Neural cell (in vitro differentiated cells): ENCODE measurements around the gene RASSF8. TPM values are rescaled to one million over a fixed set of nuclear protein-coding genes. Genes with fewer than 3 reads are reported as not detected.

Experiments
- H2AFZ ChIP-seq: fragments of 200-600, 300-800 bp; sonication (generic), shearing (Covaris generic); 2 replicates; pipeline ENCODE4 v1.6.0; 2014; ENCODE audit warnings: low read depth, mild to moderate bottlenecking, antibody characterized with exemption, low read length, moderate library complexity
- H3F3A ChIP-seq: fragments of 200-600 bp; shearing (Covaris generic); 2 replicates; pipeline ENCODE4 v1.6.1; 2016; ENCODE audit warnings: mild to moderate bottlenecking, moderate library complexity, mixed read lengths, antibody characterized with exemption, low read length; ENCODE audit not compliant: insufficient read depth, poor library complexity, severe bottlenecking
- H3K27ac ChIP-seq: fragments of 200-600, 300-800 bp; sonication (generic), shearing (Covaris generic); 2 replicates; pipeline ENCODE4 v1.5.1; 2014; ENCODE audit warnings: mild to moderate bottlenecking, low read length, moderate library complexity
- H3K27me3 ChIP-seq: fragments of 300-800, 200-600 bp; sonication (generic), shearing (Covaris generic); 2 replicates; pipeline ENCODE4 v1.6.0; 2014; ENCODE audit warnings: mild to moderate bottlenecking, low read depth, low read length, moderate library complexity; ENCODE audit not compliant: insufficient read depth
- H3K36me3 ChIP-seq: fragments of 300-800, 200-600 bp; sonication (generic), shearing (Covaris generic); 2 replicates; pipeline ENCODE4 v1.5.1; 2014; ENCODE audit warnings: mild to moderate bottlenecking, antibody characterized with exemption, low read length, moderate library complexity; ENCODE audit not compliant: insufficient read depth
- H3K4me2 ChIP-seq: fragments of 300-800, 200-600 bp; sonication (generic), shearing (Covaris generic); 2 replicates; pipeline ENCODE4 v1.6.0; 2014; ENCODE audit warnings: mild to moderate bottlenecking, low read length
- H3K4me3 ChIP-seq: fragments of 300-800, 200-600 bp; sonication (generic), shearing (Covaris generic); 2 replicates; pipeline ENCODE4 v1.5.1; 2014; ENCODE audit warnings: mild to moderate bottlenecking, low read length, moderate library complexity
- H3K79me2 ChIP-seq: fragments of 200-600 bp; shearing (Covaris generic); replicated peaks from 2 replicates; pipeline ENCODE4 v1.6.0; 2014; ENCODE audit warnings: mild to moderate bottlenecking, low read length, moderate library complexity; ENCODE audit not compliant: insufficient read depth
- H3K9ac ChIP-seq: fragments of 300-800, 200-600 bp; sonication (generic), shearing (Covaris generic); 2 replicates; pipeline ENCODE4 v1.6.1; 2016; ENCODE audit warnings: mild to moderate bottlenecking, low read length, mixed read lengths
- H3K9me2 ChIP-seq: fragments of 200-600 bp; shearing (Covaris generic); 2 replicates; pipeline ENCODE4 v1.6.1; 2016; ENCODE audit warnings: mild to moderate bottlenecking, low read length, mixed read lengths; ENCODE audit not compliant: insufficient read depth
- H3K9me3 ChIP-seq: fragments of 200-600, 300-800 bp; sonication (generic), shearing (Covaris generic); 2 replicates; pipeline ENCODE4 v1.6.1; 2016; ENCODE audit warnings: mild to moderate bottlenecking, mixed run types, low read length, moderate library complexity, mixed read lengths
- H4K20me1 ChIP-seq: fragments of 200-600 bp; shearing (Covaris generic); 2 replicates; pipeline ENCODE4 v1.6.1; 2016; ENCODE audit warnings: mild to moderate bottlenecking, mixed run types; ENCODE audit not compliant: insufficient read depth
- CTCF ChIP-seq: fragments of 450-650 bp; IDR thresholded peaks from 2 replicates; pipeline ENCODE4 v1.5.1; 2014; ENCODE audit warnings: antibody characterized with exemption, mild to moderate bottlenecking, moderate library complexity; ENCODE audit not compliant: poor library complexity, severe bottlenecking
- EP300 ChIP-seq: fragments of 450-650 bp; conservative IDR thresholded peaks from 2 replicates; pipeline ENCODE4 v1.6.1; 2014; ENCODE audit warnings: antibody characterized with exemption, mild to moderate bottlenecking, moderate library complexity; ENCODE audit not compliant: poor library complexity, severe bottlenecking
- EZH2 ChIP-seq: fragments of 200-600, 300-800 bp; shearing (Covaris generic), sonication (generic); IDR thresholded peaks from 2 replicates; pipeline ENCODE4 v1.6.1; 2014; ENCODE audit warnings: antibody characterized with exemption, low read length, borderline replicate concordance, mild to moderate bottlenecking; ENCODE audit not compliant: insufficient read depth, poor library complexity, severe bottlenecking
- MXI1 ChIP-seq: fragments of 450-650 bp; conservative IDR thresholded peaks from 2 replicates; pipeline ENCODE4 v1.6.1; 2014; ENCODE audit warnings: antibody characterized with exemption, mild to moderate bottlenecking; ENCODE audit not compliant: poor library complexity, severe bottlenecking
- POLR2AphosphoS5 ChIP-seq: IDR thresholded peaks from 2 replicates; pipeline ENCODE4 v1.6.1; 2012
- RAD21 ChIP-seq: fragments of 450-650 bp; conservative IDR thresholded peaks from 2 replicates; pipeline ENCODE4 v1.6.1; 2014; ENCODE audit warnings: antibody characterized with exemption, mild to moderate bottlenecking, moderate library complexity
- REST ChIP-seq: IDR thresholded peaks from 2 replicates; pipeline ENCODE4 v1.6.1; 2012; ENCODE audit warnings: borderline replicate concordance
- SMC3 ChIP-seq: fragments of 450-650 bp; conservative IDR thresholded peaks from 2 replicates; pipeline ENCODE4 v1.6.1; 2014; ENCODE audit warnings: antibody characterized with exemption, mild to moderate bottlenecking, moderate library complexity; ENCODE audit not compliant: poor library complexity
- TAF1 ChIP-seq: IDR thresholded peaks from 2 replicates; pipeline ENCODE4 v1.6.1; 2012; ENCODE audit warnings: low read depth
- polyA plus RNA-seq: library from polyadenylated mRNA; depleted of rRNA; stranded (reverse); fragments of >200 nt; gene quantifications from 2 replicates; pipeline ENCODE4 v1.2.3, GENCODE V29; 2014

Gene RASSF8
- polyA plus RNA-seq, 1 donor from 2014 or later, result 11.4 TPM

- peaks cover 52% of the 10 kb centered on the region for H3K79me2 ChIP-seq
- H3K27me3 ChIP-seq, result no peaks in the 10 kb centered on the region
- H3K4me3 ChIP-seq, result no peak overlapping the region
- H3K9ac ChIP-seq, result no peak overlapping the region
- no peak overlapping the region for H2AFZ ChIP-seq
- no peaks in the 10 kb centered on the region for H3K9me2 ChIP-seq
- no peak overlapping the region for H3K27ac ChIP-seq
- H3K36me3 ChIP-seq, result no peaks in the 10 kb centered on the region
- no peak overlapping the region for H3K4me2 ChIP-seq
- H4K20me1 ChIP-seq, result no peaks in the 10 kb centered on the region
- TF ChIP-seq TAF1 (no peak), CTCF (no peak), EP300 (no peak), REST (no peak), MXI1 (no peak), EZH2 (no peak), SMC3 (no peak), POLR2AphosphoS5 (no peak), RAD21 (no peak)
- no peaks in the 10 kb centered on the region for H3K9me3 ChIP-seq
- no peaks in the 10 kb centered on the region for H3F3A ChIP-seq
These were observed 27.1 kb downstream of the RASSF8 start for GRCh38 chr12:25985316-25986175.

GRCh38 chr12:25986180-25986579 lies 27.7 kb downstream of the RASSF8 start:
- Histone ChIP-seq H3K4me3 (no peak overlapping the region), H3F3A (no peaks in the 10 kb centered on the region), H3K36me3 (no peaks in the 10 kb centered on the region), H4K20me1 (no peaks in the 10 kb centered on the region), H3K27ac (no peak overlapping the region), H3K9me2 (no peaks in the 10 kb centered on the region), H3K79me2 (peaks cover 51% of the 10 kb centered on the region), H3K4me2 (no peak overlapping the region), H3K9me3 (no peaks in the 10 kb centered on the region), H3K27me3 (no peaks in the 10 kb centered on the region), H2AFZ (no peak overlapping the region), H3K9ac (no peak overlapping the region)
- no peak for TF ChIP-seq RAD21
